ENCODE data around the gene TSPAN14. TPM values are rescaled to one million over a fixed set of nuclear protein-coding genes. Genes with fewer than 3 reads are reported as not detected.

The TSPAN14 gene
- total and polyA plus RNA-seq, 2 of the 13 experiments (the other 11 are each of a cell fraction or from before 2014, with no cell fraction given), result 24.1 to 80.6 TPM

DNA sequence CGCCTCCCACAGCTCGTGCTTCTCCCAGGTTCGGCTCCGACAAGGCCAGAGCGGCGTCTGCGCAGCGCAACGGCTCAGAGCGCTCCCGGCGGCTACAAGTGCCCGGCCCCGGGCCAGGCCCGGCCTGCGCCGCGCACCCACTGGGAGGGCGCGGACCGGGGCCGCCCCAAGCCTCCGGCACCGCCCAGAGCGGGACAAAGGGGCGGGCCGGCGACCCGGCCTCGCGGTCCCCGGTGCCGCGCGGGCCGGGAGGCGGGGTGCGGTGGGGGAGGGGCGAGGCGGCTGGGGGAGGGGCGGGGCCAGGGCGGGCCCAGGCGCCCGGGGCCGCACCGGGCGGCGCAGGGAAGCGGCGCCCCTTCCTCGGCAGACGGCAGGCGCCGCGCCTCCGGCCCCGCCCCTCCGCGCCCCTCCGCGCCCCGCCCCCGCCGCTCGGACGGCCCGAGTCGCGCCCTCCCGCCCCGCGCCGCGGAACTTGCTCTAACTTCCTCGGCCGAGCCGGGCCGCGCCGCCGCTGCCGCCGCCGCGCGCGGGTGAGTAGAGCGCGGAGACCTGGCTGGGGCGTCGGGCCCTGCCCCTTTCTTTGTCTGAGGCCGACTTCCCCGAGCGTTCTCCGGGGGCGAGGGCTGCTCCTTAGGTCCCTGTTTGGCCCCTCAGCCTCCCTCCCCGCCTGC lies at the start of gene TSPAN14 (continued):
- TF ChIP-seq, protein P1, sequence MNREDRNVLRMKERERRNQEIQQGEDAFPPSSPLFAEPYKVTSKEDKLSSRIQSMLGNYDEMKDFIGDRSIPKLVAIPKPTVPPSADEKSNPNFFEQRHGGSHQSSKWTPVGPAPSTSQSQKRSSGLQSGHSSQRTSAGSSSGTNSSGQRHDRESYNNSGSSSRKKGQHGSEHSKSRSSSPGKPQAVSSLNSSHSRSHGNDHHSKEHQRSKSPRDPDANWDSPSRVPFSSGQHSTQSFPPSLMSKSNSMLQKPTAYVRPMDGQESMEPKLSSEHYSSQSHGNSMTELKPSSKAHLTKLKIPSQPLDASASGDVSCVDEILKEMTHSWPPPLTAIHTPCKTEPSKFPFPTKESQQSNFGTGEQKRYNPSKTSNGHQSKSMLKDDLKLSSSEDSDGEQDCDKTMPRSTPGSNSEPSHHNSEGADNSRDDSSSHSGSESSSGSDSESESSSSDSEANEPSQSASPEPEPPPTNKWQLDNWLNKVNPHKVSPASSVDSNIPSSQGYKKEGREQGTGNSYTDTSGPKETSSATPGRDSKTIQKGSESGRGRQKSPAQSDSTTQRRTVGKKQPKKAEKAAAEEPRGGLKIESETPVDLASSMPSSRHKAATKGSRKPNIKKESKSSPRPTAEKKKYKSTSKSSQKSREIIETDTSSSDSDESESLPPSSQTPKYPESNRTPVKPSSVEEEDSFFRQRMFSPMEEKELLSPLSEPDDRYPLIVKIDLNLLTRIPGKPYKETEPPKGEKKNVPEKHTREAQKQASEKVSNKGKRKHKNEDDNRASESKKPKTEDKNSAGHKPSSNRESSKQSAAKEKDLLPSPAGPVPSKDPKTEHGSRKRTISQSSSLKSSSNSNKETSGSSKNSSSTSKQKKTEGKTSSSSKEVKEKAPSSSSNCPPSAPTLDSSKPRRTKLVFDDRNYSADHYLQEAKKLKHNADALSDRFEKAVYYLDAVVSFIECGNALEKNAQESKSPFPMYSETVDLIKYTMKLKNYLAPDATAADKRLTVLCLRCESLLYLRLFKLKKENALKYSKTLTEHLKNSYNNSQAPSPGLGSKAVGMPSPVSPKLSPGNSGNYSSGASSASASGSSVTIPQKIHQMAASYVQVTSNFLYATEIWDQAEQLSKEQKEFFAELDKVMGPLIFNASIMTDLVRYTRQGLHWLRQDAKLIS (CRISPR knock-in tag; IDR thresholded peaks at IDR 0.05), result no peak
- TF ChIP-seq ZBTB3 (CRISPR knock-in tag; IDR thresholded peaks at IDR 0.05; ENCODE audit: borderline replicate concordance, low read depth), result no peak
- TF ChIP-seq, protein P2, sequence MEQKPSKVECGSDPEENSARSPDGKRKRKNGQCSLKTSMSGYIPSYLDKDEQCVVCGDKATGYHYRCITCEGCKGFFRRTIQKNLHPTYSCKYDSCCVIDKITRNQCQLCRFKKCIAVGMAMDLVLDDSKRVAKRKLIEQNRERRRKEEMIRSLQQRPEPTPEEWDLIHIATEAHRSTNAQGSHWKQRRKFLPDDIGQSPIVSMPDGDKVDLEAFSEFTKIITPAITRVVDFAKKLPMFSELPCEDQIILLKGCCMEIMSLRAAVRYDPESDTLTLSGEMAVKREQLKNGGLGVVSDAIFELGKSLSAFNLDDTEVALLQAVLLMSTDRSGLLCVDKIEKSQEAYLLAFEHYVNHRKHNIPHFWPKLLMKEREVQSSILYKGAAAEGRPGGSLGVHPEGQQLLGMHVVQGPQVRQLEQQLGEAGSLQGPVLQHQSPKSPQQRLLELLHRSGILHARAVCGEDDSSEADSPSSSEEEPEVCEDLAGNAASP (CRISPR knock-in tag; IDR thresholded peaks at IDR 0.05; ENCODE audit: borderline replicate concordance), result no peak
- no peak for TF ChIP-seq ZNF276 (CRISPR knock-in tag; IDR thresholded peaks at IDR 0.05; ENCODE audit: low read depth)
- TF ChIP-seq ZSCAN9 (CRISPR knock-in tag; IDR thresholded peaks at IDR 0.05; ENCODE audit: borderline replicate concordance), result no peak
- TF ChIP-seq, protein P3, sequence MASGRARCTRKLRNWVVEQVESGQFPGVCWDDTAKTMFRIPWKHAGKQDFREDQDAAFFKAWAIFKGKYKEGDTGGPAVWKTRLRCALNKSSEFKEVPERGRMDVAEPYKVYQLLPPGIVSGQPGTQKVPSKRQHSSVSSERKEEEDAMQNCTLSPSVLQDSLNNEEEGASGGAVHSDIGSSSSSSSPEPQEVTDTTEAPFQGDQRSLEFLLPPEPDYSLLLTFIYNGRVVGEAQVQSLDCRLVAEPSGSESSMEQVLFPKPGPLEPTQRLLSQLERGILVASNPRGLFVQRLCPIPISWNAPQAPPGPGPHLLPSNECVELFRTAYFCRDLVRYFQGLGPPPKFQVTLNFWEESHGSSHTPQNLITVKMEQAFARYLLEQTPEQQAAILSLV (CRISPR knock-in tag; IDR thresholded peaks at IDR 0.05; ENCODE audit: borderline replicate concordance), result 0 out of 2 replicates have a peak, but pooled peaks have one; percentile 34
- 0 out of 2 replicates have a peak, but pooled peaks have one; percentile 23 for TF ChIP-seq ZNF710 (CRISPR knock-in tag; IDR thresholded peaks at IDR 0.05; ENCODE audit: borderline replicate concordance)
- no peak for TF ChIP-seq KAT2B (IDR thresholded peaks at IDR 0.05; ENCODE audit: borderline replicate concordance, low read depth, low read length)
- TF ChIP-seq, protein P4, sequence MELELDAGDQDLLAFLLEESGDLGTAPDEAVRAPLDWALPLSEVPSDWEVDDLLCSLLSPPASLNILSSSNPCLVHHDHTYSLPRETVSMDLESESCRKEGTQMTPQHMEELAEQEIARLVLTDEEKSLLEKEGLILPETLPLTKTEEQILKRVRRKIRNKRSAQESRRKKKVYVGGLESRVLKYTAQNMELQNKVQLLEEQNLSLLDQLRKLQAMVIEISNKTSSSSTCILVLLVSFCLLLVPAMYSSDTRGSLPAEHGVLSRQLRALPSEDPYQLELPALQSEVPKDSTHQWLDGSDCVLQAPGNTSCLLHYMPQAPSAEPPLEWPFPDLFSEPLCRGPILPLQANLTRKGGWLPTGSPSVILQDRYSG (CRISPR knock-in tag; IDR thresholded peaks at IDR 0.05), result no peak
- no peak for TF ChIP-seq RXRB (CRISPR knock-in tag; IDR thresholded peaks at IDR 0.05; ENCODE audit: borderline replicate concordance)
- TF ChIP-seq SAFB2 (CRISPR knock-in tag; IDR thresholded peaks at IDR 0.05; ENCODE audit: borderline replicate concordance, low read depth), result no peak
- no peak for TF ChIP-seq MIER2 (CRISPR knock-in tag; IDR thresholded peaks at IDR 0.05)
- no peak for TF ChIP-seq DPF2 (CRISPR knock-in tag; IDR thresholded peaks at IDR 0.05; ENCODE audit: borderline replicate concordance, low read depth)
- TF ChIP-seq MAFK (conservative IDR thresholded peaks at IDR 0.05 in 1 of 2, IDR thresholded peaks at IDR 0.05 in 1 of 2; ENCODE audit: low read length in 2 of 2), result no peak
- TF ChIP-seq, protein P5, sequence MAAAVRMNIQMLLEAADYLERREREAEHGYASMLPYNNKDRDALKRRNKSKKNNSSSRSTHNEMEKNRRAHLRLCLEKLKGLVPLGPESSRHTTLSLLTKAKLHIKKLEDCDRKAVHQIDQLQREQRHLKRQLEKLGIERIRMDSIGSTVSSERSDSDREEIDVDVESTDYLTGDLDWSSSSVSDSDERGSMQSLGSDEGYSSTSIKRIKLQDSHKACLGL (CRISPR knock-in tag; IDR thresholded peaks at IDR 0.05), result no peak
- no peak for TF ChIP-seq ZNF589 (CRISPR knock-in tag; conservative IDR thresholded peaks at IDR 0.05)
